Colonic mucosa (tissue), 4 donors: Measurements from ENCODE around the gene NRAP. TPM values are rescaled to one million over a fixed set of nuclear protein-coding genes. Genes with fewer than 3 reads are reported as not detected.

Source experiments
- DNase-seq: peaks from one replicate; pipeline ENCODE4 v3.0.0-alpha.2; 2020
- H3K27ac ChIP-seq: fragments of 200-600 bp; one replicate; pipeline ENCODE4 v1.8.0; 2021
- H3K27me3 ChIP-seq: fragments of 200-600 bp; one replicate; pipeline ENCODE4 v1.8.0; 2021
- H3K36me3 ChIP-seq: fragments of 200-600 bp; one replicate; pipeline ENCODE4 v1.8.0; 2021
- H3K4me1 ChIP-seq: fragments of 200-600 bp; one replicate; pipeline ENCODE4 v1.8.0; 2021; ENCODE audit warnings: mild to moderate bottlenecking
- H3K4me3 ChIP-seq: fragments of 200-600 bp; one replicate; pipeline ENCODE4 v1.8.0; 2021
- H3K9ac ChIP-seq, 2 donors: one replicate each; pipeline ENCODE4 v1.7.0; 2013; ENCODE audit warnings: control low read depth in 2 of 2, low read depth in 2 of 2, low read length in 2 of 2
- H3K9me3 ChIP-seq: fragments of 200-600 bp; one replicate; pipeline ENCODE4 v1.8.0; 2021
- intact Hi-C: fragments of 100-400 bp; cut with DNase I; formaldehyde crosslinking; loops from one replicate; pipeline ENCODE4 v1.14.1; 2022
- total RNA-seq, 2 donors: library from RNA; stranded (reverse); fragmentation: NEBNext Ultra II Directional in 1 of 2; extraction: Animal tissue kit (Norgen Biotek cat#: 25700) in 1 of 2; gene quantifications; one replicate each; pipeline ENCODE4 v1.2.1, GENCODE V29; 2021
- TF ChIP-seq, protein P1 (sequence below): fragments of 200-600 bp; IDR thresholded peaks from one replicate; pipeline ENCODE4 v1.8.0; 2022; ENCODE audit warnings: antibody characterized with exemption, mild to moderate bottlenecking
- donor health status: healthy.
- donor health status: DM: no; HTN: no; CAD: no.
- donor health status: DM: no; HTN: no; CAD: no.

NRAP gene
- total RNA-seq, 2 donors from 2014 or later: 1.1 to 1.3 TPM

DNA sequence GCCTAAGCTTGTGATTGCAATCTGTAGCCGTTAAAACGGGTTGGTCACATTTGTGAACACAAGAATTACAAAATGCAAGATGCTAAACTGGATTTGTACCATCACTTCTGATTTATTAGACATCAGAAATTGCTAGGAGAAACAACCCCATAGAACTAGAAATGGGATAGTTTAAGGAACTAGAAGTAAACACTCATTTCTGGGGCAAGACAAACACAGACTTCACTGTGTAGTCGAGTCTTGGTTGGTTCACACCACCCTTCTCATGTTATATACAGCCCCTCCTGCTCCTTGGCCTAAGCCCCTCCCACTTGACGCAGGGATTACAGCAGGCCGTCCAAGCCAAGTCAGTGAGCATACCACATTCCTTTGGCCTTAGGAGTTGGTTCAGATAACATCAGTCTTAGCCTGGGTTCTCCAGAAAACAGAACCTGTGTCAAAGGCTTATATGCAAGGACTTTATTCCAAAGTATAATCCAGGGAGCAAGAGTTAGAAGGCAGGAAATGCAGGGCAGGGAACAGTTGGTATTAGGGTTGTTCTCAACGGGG lies 2.0 kb upstream of the NRAP start:
- H3K9me3 ChIP-seq: no peaks in the 10 kb centered on the region
- H3K27me3 ChIP-seq: no peaks in the 10 kb centered on the region
- no peaks in the 10 kb centered on the region for H3K36me3 ChIP-seq
- H3K4me3 ChIP-seq: no peak overlapping the region
- intact Hi-C loops: no loop called here
- H3K27ac ChIP-seq: no peak overlapping the region
- H3K4me1 ChIP-seq: no peaks in the 10 kb centered on the region
- TF ChIP-seq, protein P1, sequence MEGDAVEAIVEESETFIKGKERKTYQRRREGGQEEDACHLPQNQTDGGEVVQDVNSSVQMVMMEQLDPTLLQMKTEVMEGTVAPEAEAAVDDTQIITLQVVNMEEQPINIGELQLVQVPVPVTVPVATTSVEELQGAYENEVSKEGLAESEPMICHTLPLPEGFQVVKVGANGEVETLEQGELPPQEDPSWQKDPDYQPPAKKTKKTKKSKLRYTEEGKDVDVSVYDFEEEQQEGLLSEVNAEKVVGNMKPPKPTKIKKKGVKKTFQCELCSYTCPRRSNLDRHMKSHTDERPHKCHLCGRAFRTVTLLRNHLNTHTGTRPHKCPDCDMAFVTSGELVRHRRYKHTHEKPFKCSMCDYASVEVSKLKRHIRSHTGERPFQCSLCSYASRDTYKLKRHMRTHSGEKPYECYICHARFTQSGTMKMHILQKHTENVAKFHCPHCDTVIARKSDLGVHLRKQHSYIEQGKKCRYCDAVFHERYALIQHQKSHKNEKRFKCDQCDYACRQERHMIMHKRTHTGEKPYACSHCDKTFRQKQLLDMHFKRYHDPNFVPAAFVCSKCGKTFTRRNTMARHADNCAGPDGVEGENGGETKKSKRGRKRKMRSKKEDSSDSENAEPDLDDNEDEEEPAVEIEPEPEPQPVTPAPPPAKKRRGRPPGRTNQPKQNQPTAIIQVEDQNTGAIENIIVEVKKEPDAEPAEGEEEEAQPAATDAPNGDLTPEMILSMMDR: no peak
- no peak for DNase-seq
- no peak overlapping the region for H3K9ac ChIP-seq

DNA sequence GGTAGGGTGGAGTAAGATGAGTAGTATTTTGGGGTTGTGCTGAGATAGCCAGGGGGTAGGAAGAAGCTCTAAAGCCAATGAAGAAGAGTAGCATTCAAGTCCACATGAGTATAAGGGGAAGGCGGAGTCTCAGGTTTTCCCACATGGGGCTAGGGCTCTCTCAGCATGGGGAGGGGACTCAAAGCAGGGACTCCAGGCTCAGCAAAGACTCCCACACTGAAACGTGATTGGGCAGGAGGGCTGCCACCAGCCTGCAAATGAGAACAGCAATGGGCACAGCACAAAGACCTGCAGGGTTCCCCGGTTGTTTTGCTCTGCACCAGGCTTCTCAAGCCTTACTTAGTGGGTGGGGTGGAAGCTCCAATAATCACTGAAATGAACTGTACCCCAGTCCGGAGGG lies 1.5 kb upstream of the NRAP start:
- H3K9me3 ChIP-seq: no peaks in the 10 kb centered on the region
- TF ChIP-seq, protein P1: no peak
- H3K36me3 ChIP-seq: no peaks in the 10 kb centered on the region
- no peaks in the 10 kb centered on the region for H3K4me1 ChIP-seq
- no peak overlapping the region for H3K9ac ChIP-seq
- H3K27me3 ChIP-seq: no peaks in the 10 kb centered on the region
- H3K4me3 ChIP-seq: no peak overlapping the region
- H3K27ac ChIP-seq: no peak overlapping the region
- intact Hi-C loops: no loop called here
- DNase-seq: no peak

DNA sequence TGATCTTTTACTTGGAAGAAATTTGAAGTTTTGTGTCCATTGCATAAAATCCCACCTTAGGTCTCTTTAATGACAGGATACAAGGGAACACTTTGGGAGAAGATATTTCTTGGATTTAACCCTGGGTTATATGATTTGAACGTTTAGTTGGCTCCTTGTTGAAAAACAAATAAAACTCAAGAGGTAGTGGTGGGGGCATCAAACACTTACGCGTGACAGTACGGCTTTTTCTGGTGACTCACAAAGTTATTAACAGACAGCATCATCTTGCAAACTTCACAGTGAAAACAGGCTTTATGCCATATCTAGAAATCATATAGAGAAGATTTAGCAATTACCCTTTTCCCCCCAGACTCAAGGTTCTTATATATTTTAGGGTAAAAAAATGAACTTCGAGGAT lies 699 bp downstream of the NRAP start:
- TF ChIP-seq, protein P1: no peak
- intact Hi-C loops: no loop called here

DNA sequence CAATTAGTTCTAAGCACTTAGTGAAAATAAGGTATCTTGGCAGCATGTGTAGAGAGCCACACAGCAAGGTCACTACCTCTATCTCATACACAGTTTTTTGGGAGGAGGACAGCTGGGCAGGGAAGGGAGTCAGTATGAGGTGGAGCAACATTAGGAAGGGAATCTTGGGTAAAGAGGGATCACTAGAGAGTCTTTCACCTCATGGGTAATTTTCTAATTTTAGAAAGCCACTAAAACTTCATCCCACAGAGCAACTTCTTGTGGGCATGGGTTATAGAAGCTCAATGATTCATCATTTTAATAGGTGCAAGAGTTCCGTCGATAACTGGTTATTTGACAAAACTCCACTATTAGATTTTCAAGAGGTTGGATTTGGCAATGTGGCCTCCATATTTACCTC lies 2.5 kb downstream of the NRAP start:
- Histone ChIP-seq H3K27me3 (no peaks in the 10 kb centered on the region), H3K9ac (no peak overlapping the region), H3K9me3 (no peaks in the 10 kb centered on the region), H3K36me3 (no peaks in the 10 kb centered on the region), H3K4me3 (no peak overlapping the region), H3K27ac (no peak overlapping the region), H3K4me1 (no peaks in the 10 kb centered on the region)
- TF ChIP-seq, protein P1: no peak
- no peak for DNase-seq
- intact Hi-C loops: no loop called here

More for the DNA sequence above, 699 bp downstream of the NRAP start:
- Histone ChIP-seq H3K9me3 (no peaks in the 10 kb centered on the region), H3K4me3 (no peak overlapping the region), H3K36me3 (no peaks in the 10 kb centered on the region), H3K4me1 (no peaks in the 10 kb centered on the region), H3K9ac (no peak overlapping the region), H3K27ac (no peak overlapping the region), H3K27me3 (no peaks in the 10 kb centered on the region)
- DNase-seq: no peak

DNA sequence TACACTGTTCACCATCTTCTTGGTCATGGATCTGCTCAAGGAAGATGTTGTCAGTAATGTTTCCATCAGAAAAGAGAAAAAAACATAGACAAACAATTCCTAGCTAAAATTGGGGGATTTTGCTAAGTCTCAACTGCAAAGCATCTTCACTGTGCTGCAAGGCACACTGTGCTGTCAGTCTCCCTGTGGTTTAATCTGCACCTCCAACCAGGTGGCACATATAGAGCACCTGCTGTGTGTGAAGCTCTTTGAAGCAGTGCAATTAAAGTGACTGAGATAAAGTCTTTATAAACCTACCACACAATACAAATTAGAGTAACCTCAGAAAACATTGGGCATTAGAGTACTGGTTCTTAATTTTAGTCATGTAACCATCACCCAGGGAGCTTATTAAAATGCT lies 6.3 kb downstream of the NRAP start:
- no peak for DNase-seq
- H3K9ac ChIP-seq: no peak overlapping the region
- H3K27ac ChIP-seq: no peak overlapping the region
- H3K36me3 ChIP-seq: no peaks in the 10 kb centered on the region
- no peaks in the 10 kb centered on the region for H3K9me3 ChIP-seq
- TF ChIP-seq, protein P1: no peak
- intact Hi-C loops: no loop called here
- H3K27me3 ChIP-seq: no peaks in the 10 kb centered on the region
- no peak overlapping the region for H3K4me3 ChIP-seq
- no peaks in the 10 kb centered on the region for H3K4me1 ChIP-seq
